ENCODE results near the gene CCN5. TPM values are rescaled to one million over a fixed set of nuclear protein-coding genes. Genes with fewer than 3 reads are reported as not detected.

CCN5 gene
- total RNA-seq, 1 donor from 2014 or later, result 377 TPM

DNA sequence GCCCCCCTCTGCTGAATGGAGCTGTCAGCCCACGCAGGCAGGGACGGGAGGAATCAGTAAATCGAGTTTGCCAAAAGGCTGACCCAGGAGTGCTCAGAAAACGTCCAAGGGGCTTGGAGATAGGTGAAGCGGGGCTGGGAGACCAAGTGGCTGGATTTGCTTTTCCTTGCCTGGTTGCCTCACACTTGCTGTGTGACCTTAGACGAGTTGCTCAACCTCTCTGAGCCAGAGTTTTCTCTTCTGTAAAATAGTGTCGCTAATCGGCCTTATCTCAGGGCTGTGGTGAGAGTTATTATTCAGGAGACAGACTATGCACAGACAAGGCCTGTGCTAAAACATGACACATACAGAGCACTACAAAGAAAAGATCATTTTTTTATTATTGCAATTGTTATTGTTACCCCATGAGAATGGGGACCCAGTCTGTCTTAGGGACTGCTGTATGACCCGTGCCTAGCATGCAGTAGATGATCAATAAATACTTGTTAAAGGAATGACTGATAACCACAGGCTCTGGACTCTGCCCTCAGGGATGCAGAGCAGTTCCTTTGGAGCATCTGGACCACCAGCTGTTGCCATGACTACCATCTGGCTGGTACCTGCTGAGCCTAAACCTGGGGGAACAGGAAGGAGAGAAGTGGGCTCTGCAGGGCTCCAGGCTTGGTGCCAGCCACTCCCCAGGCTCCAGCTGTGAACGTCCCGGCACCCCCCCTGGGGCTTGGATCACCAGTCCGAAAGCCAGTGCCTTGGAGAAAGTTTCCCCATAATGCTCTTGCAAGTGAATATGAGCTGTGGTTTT, 31.4 kb downstream of the CCN5 start:
- TF ChIP-seq, protein P1, sequence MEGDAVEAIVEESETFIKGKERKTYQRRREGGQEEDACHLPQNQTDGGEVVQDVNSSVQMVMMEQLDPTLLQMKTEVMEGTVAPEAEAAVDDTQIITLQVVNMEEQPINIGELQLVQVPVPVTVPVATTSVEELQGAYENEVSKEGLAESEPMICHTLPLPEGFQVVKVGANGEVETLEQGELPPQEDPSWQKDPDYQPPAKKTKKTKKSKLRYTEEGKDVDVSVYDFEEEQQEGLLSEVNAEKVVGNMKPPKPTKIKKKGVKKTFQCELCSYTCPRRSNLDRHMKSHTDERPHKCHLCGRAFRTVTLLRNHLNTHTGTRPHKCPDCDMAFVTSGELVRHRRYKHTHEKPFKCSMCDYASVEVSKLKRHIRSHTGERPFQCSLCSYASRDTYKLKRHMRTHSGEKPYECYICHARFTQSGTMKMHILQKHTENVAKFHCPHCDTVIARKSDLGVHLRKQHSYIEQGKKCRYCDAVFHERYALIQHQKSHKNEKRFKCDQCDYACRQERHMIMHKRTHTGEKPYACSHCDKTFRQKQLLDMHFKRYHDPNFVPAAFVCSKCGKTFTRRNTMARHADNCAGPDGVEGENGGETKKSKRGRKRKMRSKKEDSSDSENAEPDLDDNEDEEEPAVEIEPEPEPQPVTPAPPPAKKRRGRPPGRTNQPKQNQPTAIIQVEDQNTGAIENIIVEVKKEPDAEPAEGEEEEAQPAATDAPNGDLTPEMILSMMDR (IDR thresholded peaks at IDR 0.05), result no peak
- H3K27ac ChIP-seq, result peak overlapping the region; percentile 92 to 94
- DNase-seq (ENCODE audit: low spot score in 2 of 2), result no peak
- H3K9me3 ChIP-seq, result no peaks in the 10 kb centered on the region
- no peaks in the 10 kb centered on the region for H3K27me3 ChIP-seq
- peaks cover 7 to 28% of the 10 kb centered on the region in 2 donors for H3K4me1 ChIP-seq
- peak overlapping the region; percentile 62 to 86 for H3K4me3 ChIP-seq
- peaks cover 0 to 5% of the 10 kb centered on the region in 2 donors for H3K36me3 ChIP-seq
- intact Hi-C loops (cut with DNase I), result loop anchor here (1.0 to 5.0 kb wide), 5 partner anchors 64 to 224 kb away; partner anchors contain the start of genes RIMS4, SERINC3 and TOMM34

DNA sequence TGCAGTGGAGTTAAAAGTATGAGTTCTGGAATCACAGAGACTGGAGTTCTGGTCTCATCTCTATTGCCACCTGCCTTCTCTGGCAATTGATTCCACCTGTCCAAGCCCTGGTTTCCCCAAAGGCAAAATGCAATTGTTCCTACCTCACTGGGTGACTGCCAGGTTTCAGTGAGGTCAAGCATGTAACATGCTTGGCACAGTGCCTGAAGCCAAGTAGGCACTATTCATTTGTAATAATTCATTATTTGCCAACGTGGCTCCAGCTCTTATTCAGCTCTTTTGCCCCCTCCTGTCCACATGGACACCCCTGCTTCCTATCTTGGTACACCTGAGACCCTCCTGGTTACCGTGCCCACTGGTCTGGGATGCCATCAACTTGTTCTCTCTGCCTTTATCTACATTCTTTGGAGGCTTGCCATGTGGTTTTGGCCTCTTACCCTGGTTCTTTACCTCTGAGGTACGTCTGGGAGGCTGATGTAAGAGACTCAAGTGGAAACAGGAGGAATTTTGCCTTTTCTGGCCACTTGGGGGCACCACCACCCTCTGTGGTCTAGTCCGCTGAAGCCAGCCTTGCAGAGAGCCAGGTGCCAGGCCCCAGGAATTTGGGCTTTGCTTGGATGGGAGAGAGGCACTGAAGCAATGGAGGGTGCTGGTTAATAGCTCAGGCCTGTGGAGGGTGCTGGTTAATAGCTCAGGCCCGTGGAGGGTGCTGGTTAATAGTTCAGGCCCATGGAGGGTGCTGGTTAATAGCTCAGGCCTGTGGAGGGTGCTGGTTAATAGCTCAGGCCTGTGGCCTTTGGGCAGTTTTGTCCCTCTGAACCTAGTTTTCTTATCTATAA, 32.2 kb downstream of the CCN5 start:
- Histone ChIP-seq H3K9me3 (no peaks in the 10 kb centered on the region), H3K27me3 (no peaks in the 10 kb centered on the region), H3K4me1 (peaks cover 7 to 21% of the 10 kb centered on the region in 2 donors), H3K27ac (peak overlapping the region; percentile 92 to 94), H3K4me3 (peak overlapping the region; percentile 62 to 86), H3K36me3 (peaks cover 0 to 7% of the 10 kb centered on the region in 2 donors)
- intact Hi-C loops (cut with DNase I), result loop anchor here (1.0 to 5.0 kb wide), 5 partner anchors 63 to 225 kb away; partner anchors contain the start of genes RIMS4, SERINC3 and TOMM34
- TF ChIP-seq, protein P1 (IDR thresholded peaks at IDR 0.05), result peak; percentile 52 to 82 (median 65)
- DNase-seq (ENCODE audit: low spot score in 2 of 2), result peak; percentile 29 to 92

DNA sequence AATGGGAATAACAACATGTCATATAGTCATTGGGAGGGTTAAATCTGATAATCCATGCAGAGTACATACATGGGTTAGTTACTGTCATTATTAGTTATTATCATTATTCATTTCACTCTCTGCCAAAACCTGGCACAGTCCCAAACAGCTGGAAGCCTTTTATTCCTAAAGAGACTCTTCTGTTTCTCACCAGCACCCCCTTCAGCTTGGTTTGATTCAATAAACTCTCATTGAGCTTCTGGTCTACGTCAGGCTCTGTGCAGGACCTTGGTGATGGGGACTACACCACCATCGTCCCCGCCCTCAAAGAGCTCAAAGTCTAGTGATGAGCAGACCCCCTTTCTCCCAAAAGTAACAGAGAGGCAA, 32.8 kb downstream of the CCN5 start:
- no peaks in the 10 kb centered on the region for H3K27me3 ChIP-seq
- TF ChIP-seq, protein P1 (IDR thresholded peaks at IDR 0.05), result no peak
- peaks cover 7 to 17% of the 10 kb centered on the region in 2 donors for H3K4me1 ChIP-seq
- peaks cover 0 to 7% of the 10 kb centered on the region in 2 donors for H3K36me3 ChIP-seq
- H3K4me3 ChIP-seq, result peak overlapping the region; percentile 62 to 86
- no peaks in the 10 kb centered on the region for H3K9me3 ChIP-seq
- no peak overlapping the region for H3K27ac ChIP-seq
- intact Hi-C loops (cut with DNase I), result loop anchor here (5.0 kb wide), 3 partner anchors 146 to 226 kb away; partner anchors contain the start of genes SERINC3 and TOMM34
- DNase-seq (ENCODE audit: low spot score in 2 of 2), result no peak

DNA sequence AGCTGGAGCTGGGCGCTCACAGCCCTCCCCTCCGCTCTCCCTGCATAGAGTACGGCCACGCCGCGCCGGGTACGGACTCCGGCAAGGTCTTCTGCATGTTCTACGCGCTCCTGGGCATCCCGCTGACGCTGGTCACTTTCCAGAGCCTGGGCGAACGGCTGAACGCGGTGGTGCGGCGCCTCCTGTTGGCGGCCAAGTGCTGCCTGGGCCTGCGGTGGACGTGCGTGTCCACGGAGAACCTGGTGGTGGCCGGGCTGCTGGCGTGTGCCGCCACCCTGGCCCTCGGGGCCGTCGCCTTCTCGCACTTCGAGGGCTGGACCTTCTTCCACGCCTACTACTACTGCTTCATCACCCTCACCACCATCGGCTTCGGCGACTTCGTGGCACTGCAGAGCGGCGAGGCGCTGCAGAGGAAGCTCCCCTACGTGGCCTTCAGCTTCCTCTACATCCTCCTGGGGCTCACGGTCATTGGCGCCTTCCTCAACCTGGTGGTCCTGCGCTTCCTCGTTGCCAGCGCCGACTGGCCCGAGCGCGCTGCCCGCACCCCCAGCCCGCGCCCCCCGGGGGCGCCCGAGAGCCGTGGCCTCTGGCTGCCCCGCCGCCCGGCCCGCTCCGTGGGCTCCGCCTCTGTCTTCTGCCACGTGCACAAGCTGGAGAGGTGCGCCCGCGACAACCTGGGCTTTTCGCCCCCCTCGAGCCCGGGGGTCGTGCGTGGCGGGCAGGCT, 35.1 kb downstream of the CCN5 start:
- no peak overlapping the region for H3K27ac ChIP-seq
- intact Hi-C loops (cut with DNase I), result no loop called here
- no peaks in the 10 kb centered on the region for H3K27me3 ChIP-seq
- DNase-seq (ENCODE audit: low spot score in 2 of 2), result no peak
- TF ChIP-seq, protein P1 (IDR thresholded peaks at IDR 0.05), result peak in 2 of 3 experiments; percentile 13 to 27
- no peaks in the 10 kb centered on the region for H3K9me3 ChIP-seq
- H3K4me3 ChIP-seq, result no peak overlapping the region
- H3K4me1 ChIP-seq, result peaks cover 7 to 14% of the 10 kb centered on the region in 2 donors
- H3K36me3 ChIP-seq, result peaks cover 0 to 7% of the 10 kb centered on the region in 2 donors
